Activated CD8-positive, alpha-beta T cell treated with anti-CD3 and anti-CD28 coated beads for 36 hours (primary cell): ENCODE measurements around the gene EXOC4. TPM values are rescaled to one million over a fixed set of nuclear protein-coding genes. Genes with fewer than 3 reads are reported as not detected.
A peak's percentile ranks its signal among the peaks of the same experiment; 100 is the strongest.

Source experiments
- ATAC-seq: fragments of 200-7000 bp; cut with Tn5 transposase; one replicate; pipeline ENCODE4 v1.10.0; 2021; ENCODE audit warnings: mild to moderate bottlenecking, moderate library complexity
- CTCF ChIA-PET: fragments of 350-600 bp; sonication (Branson Sonifier 250); formaldehyde crosslinking; loops from one replicate; lab custom pipeline; 2021; ENCODE audit warnings: antibody characterized with exemption; lab: Charles Lee
- POLR2A ChIA-PET: fragments of 350-600 bp; sonication (Branson Sonifier 250); formaldehyde crosslinking; loops from one replicate; lab custom pipeline; 2021; ENCODE audit warnings: antibody characterized with exemption; lab: Charles Lee
- DNase-seq: peaks from one replicate; pipeline ENCODE4 v3.0.0-alpha.2; 2020
- H3K27ac Mint-ChIP-seq: one replicate; pipeline ENCODE4 v1.8.0; 2021; ENCODE audit warnings: mild to moderate bottlenecking, mixed read lengths
- H3K27me3 Mint-ChIP-seq: one replicate; pipeline ENCODE4 v1.8.0; 2021; ENCODE audit warnings: mixed read lengths
- H3K36me3 Mint-ChIP-seq: one replicate; pipeline ENCODE4 v1.8.0; 2021; ENCODE audit warnings: low read depth, mixed read lengths
- H3K4me1 Mint-ChIP-seq: one replicate; pipeline ENCODE4 v1.8.0; 2021; ENCODE audit warnings: low read depth, mixed read lengths
- H3K4me3 Mint-ChIP-seq: one replicate; pipeline ENCODE4 v1.8.0; 2021; ENCODE audit warnings: mild to moderate bottlenecking, moderate library complexity, mixed read lengths
- H3K9me3 Mint-ChIP-seq: one replicate; pipeline ENCODE4 v1.8.0; 2021; ENCODE audit warnings: mixed read lengths
- CTCF ChIP-seq: fragments of 200-600 bp; IDR thresholded peaks from one replicate; pipeline ENCODE4 v1.8.0; 2022; ENCODE audit warnings: antibody characterized with exemption, mild to moderate bottlenecking
- intact Hi-C: fragments of 100-400 bp; cut with micrococcal nuclease; formaldehyde crosslinking; loops from one replicate; pipeline ENCODE4 v1.10.0; 2022
- total RNA-seq, 2 experiments: library from RNA; stranded (reverse); gene quantifications; one replicate each; pipeline ENCODE4 v1.2.3, GENCODE V29; 2021

The EXOC4 gene
- total RNA-seq, 2 experiments from 2014 or later, result 54.1 to 61.7 TPM

GRCh38 chr7:133330085-133330484, 77.2 kb downstream of the EXOC4 start:
- POLR2A ChIA-PET, result no interaction called here
- TF ChIP-seq CTCF, result no peak
- Mint-ChIP-seq H3K4me3 (no peak overlapping the region), H3K27ac (no peak overlapping the region), H3K4me1 (peaks cover 3% of the 10 kb centered on the region), H3K9me3 (peaks cover 14% of the 10 kb centered on the region), H3K27me3 (no peaks in the 10 kb centered on the region), H3K36me3 (peaks cover 76% of the 10 kb centered on the region)
- DNase-seq (no peak), ATAC-seq (no peak)
- CTCF ChIA-PET, result no interaction called here
- intact Hi-C loops, result no loop called here

- intact Hi-C loops, result no loop called here
- Mint-ChIP-seq H3K36me3 (peaks cover 72% of the 10 kb centered on the region), H3K27me3 (no peaks in the 10 kb centered on the region), H3K9me3 (peaks cover 10% of the 10 kb centered on the region), H3K4me1 (peaks cover 3% of the 10 kb centered on the region), H3K27ac (no peak overlapping the region), H3K4me3 (no peak overlapping the region)
- DNase-seq (no peak), ATAC-seq (no peak)
- POLR2A ChIA-PET, result no interaction called here
- no peak for TF ChIP-seq CTCF
- CTCF ChIA-PET, result no interaction called here
Observed at GRCh38 chr7:133331861-133332260, 79.0 kb downstream of the EXOC4 start.

- DNase-seq (no peak), ATAC-seq (no peak)
- no peak for TF ChIP-seq CTCF
- Mint-ChIP-seq H3K27me3 (no peaks in the 10 kb centered on the region), H3K9me3 (peaks cover 33% of the 10 kb centered on the region), H3K4me3 (no peak overlapping the region), H3K4me1 (no peaks in the 10 kb centered on the region), H3K27ac (no peak overlapping the region), H3K36me3 (peaks cover 70% of the 10 kb centered on the region)
- CTCF ChIA-PET, result no interaction called here
- intact Hi-C loops, result no loop called here
- POLR2A ChIA-PET, result no interaction called here
Observed at GRCh38 chr7:133339772-133340171, 86.9 kb downstream of the EXOC4 start.

- Mint-ChIP-seq H3K9me3 (peaks cover 31% of the 10 kb centered on the region), H3K4me3 (no peak overlapping the region), H3K27ac (no peak overlapping the region), H3K4me1 (peaks cover 10% of the 10 kb centered on the region), H3K36me3 (peaks cover 59% of the 10 kb centered on the region), H3K27me3 (no peaks in the 10 kb centered on the region)
- ChIA-PET POLR2A (no interaction called here), CTCF (interaction anchor here (0.9 to 1.3 kb wide), 4 partner anchors 9 to 252 kb away, joined by 3 to 6 read pairs (median 4); no protein-coding TSS in a partner anchor)
- TF ChIP-seq CTCF, result peak; percentile 30
- DNase-seq (no peak), ATAC-seq (no peak)
- intact Hi-C loops, result no loop called here
Observed at GRCh38 chr7:133344275-133344674, 91.4 kb downstream of the EXOC4 start.

- Mint-ChIP-seq H3K4me1 (peaks cover 13% of the 10 kb centered on the region), H3K36me3 (peaks cover 53% of the 10 kb centered on the region), H3K4me3 (no peak overlapping the region), H3K9me3 (peaks cover 20% of the 10 kb centered on the region), H3K27ac (no peak overlapping the region), H3K27me3 (no peaks in the 10 kb centered on the region)
- intact Hi-C loops, result no loop called here
- ChIA-PET POLR2A (no interaction called here), CTCF (no interaction called here)
- no peak for DNase-seq
- no peak for ATAC-seq
- no peak for TF ChIP-seq CTCF
Observed at GRCh38 chr7:133345690-133346421, 93.0 kb downstream of the EXOC4 start.
